ENCODE results near the gene KRTDAP. TPM values are rescaled to one million over a fixed set of nuclear protein-coding genes. Genes with fewer than 3 reads are reported as not detected.

The KRTDAP gene
- total RNA-seq: not detected in 2 replicates

GRCh38 chr19:35490364-35490763, at the start of gene KRTDAP:
Gene KRTDAP, minus strand, starts transcription at chr19:35490464. Its CDS starts 22 bp downstream, at chr19:35490442.

GRCh38 chr19:35533201-35533821, 43.0 kb upstream of the KRTDAP start, which contains the start of gene GAPDHS:
Gene GAPDHS, plus strand, starts transcription at chr19:35533456. Its CDS starts 72 bp downstream, at chr19:35533528.

GRCh38 chr19:35528218-35529038, 38.2 kb upstream of the KRTDAP start, which contains the start of gene SBSN:
Gene SBSN, minus strand, starts transcription at chr19:35528311. Its CDS starts 30 bp downstream, at chr19:35528281.

GRCh38 chr19:35513628-35514281, 23.5 kb upstream of the KRTDAP start, which contains the start of gene DMKN:
Gene DMKN, minus strand, starts transcription at chr19:35513649. Its CDS starts 174 bp downstream, at chr19:35513475.

GRCh38 chr19:35447606-35448469, 42.4 kb downstream of the KRTDAP start, which contains the start of gene FFAR2:
Gene FFAR2, plus strand, starts transcription at chr19:35448257. Its CDS starts 1,458 bp downstream, at chr19:35449715.

Other genes starting within 250 kb of the KRTDAP start
- gene LSR, start 241.5 kb downstream of the KRTDAP start, total RNA-seq: 53.0 and 62.4 TPM in 2 replicates
- 64.8 and 71.2 TPM in 2 replicates for gene USF2, start 221.5 kb downstream of the KRTDAP start, total RNA-seq
- under 0.01 and 0.11 TPM in 2 replicates for gene HAMP, start 207.9 kb downstream of the KRTDAP start, total RNA-seq
- under 0.01 TPM in 1 of 2 replicates, not detected in the other for gene MAG, start 198.3 kb downstream of the KRTDAP start, total RNA-seq
- 0.11 and 1.6 TPM in 2 replicates for gene CD22, start 161.3 kb downstream of the KRTDAP start, total RNA-seq
- gene FFAR1, start 142.6 kb downstream of the KRTDAP start, total RNA-seq: not detected in 2 replicates
- gene FFAR3, start 132.0 kb downstream of the KRTDAP start, total RNA-seq: not detected in 2 replicates
- not detected in 2 replicates for gene GPR42, start 119.4 kb downstream of the KRTDAP start, total RNA-seq
- not detected in 2 replicates for gene FFAR2, start 42.2 kb downstream of the KRTDAP start, total RNA-seq
- 19.2 and 24.3 TPM in 2 replicates for gene DMKN, start 23.2 kb upstream of the KRTDAP start, total RNA-seq
- not detected in 2 replicates for gene SBSN, start 37.8 kb upstream of the KRTDAP start, total RNA-seq
- gene GAPDHS, start 43.0 kb upstream of the KRTDAP start, total RNA-seq: not detected in 2 replicates
- gene TMEM147, start 55.2 kb upstream of the KRTDAP start, total RNA-seq: 83.2 and 109 TPM in 2 replicates
- not detected in 2 replicates for gene ATP4A, start 73.2 kb upstream of the KRTDAP start, total RNA-seq
- not detected in 2 replicates for gene PMIS2, start 95.7 kb upstream of the KRTDAP start, total RNA-seq
- gene HAUS5, start 122.3 kb upstream of the KRTDAP start, total RNA-seq: 8.4 and 9.0 TPM in 2 replicates
- gene RBM42, start 138.6 kb upstream of the KRTDAP start, total RNA-seq: 49.5 and 79.6 TPM in 2 replicates
- gene ETV2, start 151.3 kb upstream of the KRTDAP start, total RNA-seq: 0.79 TPM in 1 of 2 replicates, not detected in the other
- gene COX6B1, start 157.9 kb upstream of the KRTDAP start, total RNA-seq: 268 and 559 TPM in 2 replicates
- 0.39 TPM in 1 of 2 replicates, not detected in the other for gene UPK1A, start 176.1 kb upstream of the KRTDAP start, total RNA-seq
- gene ZBTB32, start 214.1 kb upstream of the KRTDAP start, total RNA-seq: not detected in 2 replicates
- gene KMT2B, start 227.5 kb upstream of the KRTDAP start, total RNA-seq: 9.7 and 14.5 TPM in 2 replicates